ENCODE results near the gene WDR86.

Gene WDR86

DNA sequence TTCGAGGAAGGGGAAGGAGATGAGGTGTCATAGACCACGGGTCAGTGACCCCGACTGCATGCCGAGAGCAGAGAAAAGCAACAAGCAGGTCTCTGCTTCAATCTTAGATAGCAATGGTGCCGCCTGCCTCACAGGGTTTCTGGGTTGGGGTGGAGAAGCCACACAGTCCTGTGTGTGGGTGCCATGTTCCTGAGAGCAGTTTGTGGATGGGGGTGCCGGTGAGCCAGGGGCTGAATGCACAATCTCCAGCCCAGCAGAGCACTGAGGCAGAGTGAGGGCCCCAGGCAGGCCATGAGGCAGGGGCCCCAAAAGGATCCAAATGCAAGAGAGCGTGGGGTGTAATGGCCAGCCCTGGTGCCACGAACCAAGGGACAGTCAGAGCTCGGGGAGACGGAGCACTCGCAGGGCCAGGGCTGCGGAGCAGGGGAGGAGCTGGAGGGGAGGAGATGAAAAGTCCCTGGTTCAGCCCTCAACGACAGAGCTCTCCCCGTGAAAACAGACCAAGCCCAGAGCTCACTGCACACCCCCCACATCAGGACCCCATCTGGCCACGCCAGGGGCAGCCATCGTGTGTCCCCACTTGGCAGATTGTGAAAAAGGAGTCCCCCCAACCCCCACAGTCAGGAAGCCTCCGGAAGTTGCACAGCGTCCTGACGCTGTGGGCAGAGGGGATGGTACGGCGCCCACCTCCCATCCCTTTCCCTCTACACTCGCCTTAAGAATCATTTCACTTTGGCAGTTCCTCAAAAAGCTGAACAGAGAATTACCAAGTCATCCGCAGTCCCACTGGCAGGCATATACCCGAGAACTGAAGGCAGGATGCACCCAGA lies 19.9 kb downstream of the WDR86 start:
- no peak for DNase-seq

DNA sequence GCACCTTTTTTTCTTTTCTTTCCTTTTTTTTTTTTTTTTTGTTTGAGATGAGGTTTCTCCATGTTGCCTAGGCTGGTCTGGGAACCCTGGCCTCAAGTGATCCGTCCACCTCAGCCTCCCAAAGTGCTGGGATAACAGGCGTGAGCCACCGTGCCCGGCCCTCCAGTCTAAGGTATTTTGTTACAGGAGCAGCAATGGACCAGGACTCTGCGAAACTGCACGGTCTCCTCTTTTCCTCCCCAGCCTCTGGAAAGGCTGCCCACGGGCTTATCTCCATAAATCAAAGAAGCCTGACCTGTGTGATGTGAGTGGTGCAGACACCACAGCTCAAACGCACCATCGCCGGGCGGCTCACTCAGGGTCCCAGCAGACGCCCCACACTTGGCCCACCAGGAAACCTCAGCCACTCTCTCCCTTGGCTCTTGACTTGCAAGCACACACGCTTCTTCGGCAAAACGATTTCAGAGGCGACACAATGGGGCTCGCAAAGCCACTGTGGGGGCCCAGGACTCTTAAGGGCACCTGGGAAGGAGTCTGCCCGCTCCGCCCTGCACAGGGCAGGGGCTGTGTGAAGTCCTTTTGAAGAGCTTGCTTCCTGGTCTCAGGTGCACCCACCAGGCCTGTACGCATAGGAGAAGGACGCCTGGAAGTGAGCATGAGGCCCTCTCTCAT lies 20.6 kb downstream of the WDR86 start:
- no peak for DNase-seq

DNA sequence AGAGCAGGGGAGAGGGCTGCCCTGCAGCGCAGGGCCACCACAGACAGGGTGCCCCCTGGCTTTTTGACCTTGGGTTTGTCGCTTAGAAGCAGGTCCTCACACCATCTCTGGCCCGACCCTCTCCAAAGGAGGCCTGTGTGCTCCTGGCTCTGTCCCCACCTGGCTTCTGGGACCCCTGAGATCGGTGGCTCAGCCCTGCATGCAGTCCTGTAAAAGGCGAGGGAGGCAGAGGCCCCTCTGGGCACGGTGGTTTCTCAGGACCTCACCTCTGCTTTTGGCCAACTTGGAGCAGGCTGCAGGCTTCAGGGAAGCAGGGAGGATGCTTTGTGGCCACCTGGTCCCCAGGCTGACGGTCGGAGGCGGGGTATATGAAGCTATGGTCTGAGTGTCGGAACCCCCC lies 21.4 kb downstream of the WDR86 start:
- no peak for DNase-seq

DNA sequence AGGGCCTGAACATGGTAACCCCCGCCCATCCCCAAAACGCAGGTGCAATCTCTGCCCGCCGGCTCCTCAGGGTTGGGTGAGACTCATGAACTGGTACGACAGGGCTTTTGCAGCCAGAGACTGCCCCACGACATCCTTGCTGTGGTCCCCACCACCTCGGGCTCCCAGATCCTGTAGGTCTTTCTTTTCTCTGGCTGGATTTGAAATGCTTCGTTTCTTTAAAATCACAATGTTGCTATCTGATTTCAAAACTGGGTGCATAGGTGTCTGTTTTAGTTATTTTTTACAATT lies 21.9 kb downstream of the WDR86 start:
- DNase-seq = no peak

DNA sequence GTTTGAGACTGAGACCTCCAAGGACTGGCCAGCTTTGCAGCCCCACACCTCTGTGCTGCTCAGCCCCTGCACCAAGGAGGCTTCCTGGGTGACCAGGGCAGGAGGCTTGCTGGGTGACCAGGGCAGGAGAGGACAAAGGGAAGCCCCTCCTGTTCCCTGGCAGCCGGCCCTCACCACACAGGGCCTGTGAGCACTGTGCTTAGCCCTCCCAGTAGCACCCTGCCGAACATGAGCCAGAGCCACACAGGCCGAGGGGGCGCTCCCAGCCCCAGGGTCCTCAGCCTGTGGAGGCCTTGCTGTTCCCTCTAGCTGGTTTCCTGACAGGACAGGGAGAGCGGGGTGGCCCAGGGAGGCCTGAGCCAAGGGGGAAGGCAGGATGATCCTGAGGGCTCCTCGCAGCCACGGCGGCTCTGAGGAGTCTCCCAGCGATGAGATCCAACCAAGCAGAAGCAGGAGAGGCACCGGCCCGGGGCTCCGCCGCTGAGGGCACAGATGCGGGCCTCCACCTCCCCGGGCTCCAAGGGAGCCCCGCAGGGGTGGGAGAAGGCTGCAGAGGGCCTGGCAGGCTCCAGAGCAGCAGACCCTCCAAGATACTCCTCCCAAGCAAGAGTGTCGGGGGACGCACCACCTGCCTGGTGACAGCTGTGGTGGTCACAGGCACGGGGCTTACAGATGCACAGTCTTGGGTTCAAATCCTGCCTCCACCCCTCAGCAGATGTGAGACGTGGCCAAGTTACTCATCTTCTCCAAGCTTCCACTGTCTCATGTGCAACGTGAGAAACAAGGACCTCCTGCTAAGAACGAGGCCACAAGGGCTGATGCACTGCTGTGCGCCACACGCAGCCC lies 22.5 kb downstream of the WDR86 start:
- DNase-seq = peak; percentile 12

DNA sequence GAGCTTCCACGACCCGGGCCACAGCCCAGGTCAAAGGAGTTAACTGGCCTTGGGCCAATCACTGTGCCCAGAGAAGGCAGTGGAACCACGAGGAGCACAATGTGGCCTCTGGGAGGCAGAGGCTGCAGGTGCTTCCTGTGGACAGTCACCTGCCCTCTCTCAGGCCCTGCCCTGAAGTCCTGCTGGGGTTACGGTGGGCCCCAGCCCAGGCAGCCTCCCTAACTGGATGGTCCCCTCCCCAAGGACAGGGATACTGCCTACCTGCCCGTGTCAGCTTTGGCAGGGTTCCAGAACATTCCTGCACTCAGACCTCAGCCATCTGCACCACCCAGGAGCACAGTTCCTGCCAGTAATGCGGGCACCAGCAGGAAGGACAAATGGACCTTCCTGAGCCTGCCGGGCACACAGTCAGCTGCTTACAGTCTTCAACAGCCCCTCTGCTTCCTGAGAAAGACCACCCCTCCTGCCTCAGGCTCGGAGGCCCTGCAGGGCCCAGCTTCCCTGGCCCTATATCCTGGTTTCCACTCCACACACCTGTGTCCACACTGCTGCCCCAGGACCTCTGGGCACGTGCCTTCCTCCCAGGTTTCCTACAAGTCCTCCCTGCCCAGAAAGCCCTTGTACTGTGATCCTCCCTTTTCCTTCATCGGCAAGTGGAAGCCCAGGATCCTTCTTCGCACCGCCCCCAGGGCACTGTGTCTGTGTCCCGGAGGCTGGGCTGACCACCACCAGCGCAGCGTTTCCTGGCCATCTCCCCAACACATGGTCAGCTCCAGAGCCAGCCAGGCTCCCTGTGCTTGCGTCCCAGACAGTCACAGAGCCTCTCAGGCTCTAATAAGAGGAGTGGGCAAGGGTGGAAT lies 23.3 kb downstream of the WDR86 start:
- no peak for DNase-seq

DNA sequence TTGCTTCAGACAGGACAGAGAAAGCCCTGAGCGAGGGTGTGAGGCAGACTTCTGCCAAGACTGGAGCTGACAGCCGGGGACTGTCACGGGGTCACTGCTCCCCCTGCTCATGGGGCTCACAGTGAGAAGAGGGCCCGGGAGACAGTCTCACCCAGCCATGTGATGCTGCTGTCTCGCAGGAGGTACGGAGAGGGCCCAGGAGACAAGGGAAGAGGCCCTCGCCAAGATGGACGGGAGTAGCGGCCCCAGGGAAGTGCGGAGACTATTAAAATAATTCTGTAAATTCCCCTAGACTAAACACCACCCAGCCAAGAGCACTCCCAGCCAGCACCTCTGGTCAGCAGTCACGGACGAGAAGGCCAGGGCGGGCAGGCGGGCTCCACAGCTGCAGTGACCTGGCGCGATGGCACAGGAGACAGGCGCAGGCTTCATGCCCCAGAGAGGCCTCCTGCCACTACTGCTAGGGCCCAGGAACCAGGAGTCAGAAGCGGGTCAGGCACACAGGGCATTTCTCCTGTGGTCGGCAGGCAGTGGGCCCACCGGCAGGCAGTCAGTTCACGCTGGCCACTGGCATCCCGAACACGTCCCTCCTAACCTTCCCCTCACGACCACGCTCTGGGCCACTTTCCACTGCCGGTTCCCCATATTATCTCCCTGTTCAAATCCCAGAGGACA lies 24.1 kb downstream of the WDR86 start:
- DNase-seq = no peak

DNA sequence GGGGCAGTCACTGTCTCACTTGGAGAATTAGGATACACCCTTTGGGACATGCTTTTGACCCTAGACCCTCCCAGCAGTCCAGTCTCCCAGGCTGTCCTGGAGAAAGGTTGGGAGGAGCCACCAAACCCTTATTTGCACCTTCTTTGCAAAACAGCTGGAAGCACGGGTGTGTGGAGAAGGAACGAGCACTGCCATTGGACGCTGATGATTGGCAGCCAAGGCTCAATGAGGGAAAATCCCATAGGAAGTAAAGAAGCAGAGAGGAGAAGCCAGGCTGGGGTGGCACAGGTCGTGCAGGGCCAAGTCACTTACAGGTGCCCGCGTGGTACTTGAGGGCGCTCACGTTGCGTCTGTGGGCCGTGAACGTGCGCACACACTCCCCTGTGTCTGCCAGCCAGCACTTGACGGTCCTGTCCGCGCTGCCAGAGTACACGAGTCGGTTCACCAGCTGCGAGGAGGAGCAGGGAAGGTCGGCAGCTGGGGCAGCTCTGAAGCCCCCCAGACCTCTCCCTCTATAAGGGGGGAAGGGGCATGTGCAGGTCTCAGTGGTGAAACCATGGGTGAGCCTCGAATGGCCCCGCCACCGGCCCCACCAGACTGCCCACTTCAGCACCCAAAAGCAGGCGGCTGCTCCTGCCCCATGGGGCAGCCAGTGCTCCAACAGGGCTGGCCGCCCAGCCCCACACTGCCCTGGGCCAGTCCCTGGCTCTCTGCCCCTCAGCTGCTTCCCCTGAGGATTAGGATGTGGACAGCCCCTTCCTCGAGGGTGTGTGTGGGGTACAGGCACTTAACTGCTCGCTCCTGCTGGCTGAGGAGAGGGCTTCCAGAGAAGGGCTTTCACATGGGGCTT lies 24.8 kb downstream of the WDR86 start:
- DNase-seq = no peak

DNA sequence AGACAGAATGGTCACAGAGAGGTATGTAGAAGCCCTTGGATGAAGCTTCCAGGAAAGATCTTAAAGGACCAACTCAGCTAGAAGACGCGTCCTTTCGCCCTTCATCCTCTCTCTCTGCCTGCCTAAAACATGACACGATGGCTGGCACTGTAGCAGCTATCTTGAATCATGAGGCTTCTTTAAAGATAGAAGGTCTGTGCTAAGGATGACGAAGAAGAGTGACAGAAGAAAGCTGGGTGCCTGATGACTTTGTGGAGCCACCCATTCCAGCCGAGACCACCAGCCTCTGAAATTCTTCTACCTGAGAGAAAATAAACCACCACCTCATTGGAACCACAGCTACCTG lies 25.5 kb downstream of the WDR86 start:
- no peak for DNase-seq

DNA sequence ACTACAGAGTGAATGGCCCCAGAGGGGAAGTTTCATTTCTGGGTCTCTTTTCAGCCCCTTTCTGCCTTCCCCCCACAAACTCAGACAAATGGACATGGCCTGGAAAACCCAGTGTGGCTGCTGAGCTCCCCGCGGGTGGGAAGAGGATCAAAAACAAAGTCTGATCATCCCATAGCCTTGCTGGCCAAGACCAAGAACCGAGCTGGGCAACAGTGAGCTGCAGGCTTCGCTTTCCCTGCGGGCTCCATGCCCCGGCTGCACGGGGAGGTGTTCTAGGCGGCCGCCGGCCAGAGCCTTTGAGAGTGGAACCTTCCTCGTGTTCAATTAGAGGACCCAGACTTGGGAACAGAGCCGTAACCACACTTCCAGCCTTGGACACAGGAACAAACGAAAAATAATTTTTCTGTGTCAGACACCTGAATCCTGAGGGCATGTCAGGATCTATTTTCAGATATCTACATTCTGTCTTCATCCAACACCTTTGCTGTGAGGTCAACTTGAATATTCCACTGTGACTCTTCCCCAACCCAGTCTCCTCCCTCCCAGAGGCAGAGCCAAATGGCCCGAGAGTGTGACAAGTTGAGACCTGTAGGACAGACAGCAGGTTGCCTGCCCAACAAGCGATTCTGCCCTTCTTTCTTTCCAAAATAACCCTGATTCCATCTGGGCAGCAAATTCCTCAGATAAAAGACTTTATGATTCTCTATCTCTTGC lies 26.0 kb downstream of the WDR86 start:
- no peak for DNase-seq

DNA sequence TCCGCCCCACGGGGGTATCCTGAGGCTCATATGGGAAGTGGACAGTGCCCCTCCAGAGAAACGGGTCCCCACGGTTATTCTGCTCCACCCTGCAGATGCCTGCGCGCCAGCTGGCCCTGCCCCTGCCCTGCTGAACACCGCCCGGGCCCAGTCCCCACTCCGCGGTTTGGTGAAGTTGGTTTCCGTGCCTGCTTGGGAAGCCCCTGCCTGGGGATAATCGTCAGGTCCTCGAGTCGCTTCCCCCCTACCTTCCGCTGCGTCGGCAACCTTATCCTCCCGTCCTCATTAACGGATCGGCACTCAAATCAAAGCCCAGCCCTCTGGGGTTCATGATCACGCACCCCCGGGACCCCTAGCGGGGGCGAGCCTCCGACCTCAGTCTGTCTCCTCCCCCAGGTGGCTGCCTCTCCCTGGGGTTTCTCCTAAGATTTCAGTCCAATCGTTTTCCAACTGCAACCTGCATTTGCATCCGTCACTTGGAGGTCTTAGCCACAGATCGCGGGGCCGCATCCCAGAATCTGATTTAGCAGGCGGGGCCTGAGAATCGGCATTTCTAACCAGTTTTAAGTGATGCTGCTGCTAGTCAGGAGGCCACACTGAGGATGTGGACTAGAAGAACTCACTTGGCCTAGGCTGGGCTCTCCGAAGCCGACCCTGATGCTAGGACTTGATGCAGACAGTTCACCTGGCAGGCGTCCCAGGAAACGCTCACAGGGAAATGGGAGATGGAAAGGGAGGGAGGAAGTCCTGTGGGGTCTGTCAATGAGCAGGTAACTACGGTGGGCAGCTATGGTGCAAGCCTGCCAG lies 27.6 kb downstream of the WDR86 start:
- peak; percentile 26 for DNase-seq

DNA sequence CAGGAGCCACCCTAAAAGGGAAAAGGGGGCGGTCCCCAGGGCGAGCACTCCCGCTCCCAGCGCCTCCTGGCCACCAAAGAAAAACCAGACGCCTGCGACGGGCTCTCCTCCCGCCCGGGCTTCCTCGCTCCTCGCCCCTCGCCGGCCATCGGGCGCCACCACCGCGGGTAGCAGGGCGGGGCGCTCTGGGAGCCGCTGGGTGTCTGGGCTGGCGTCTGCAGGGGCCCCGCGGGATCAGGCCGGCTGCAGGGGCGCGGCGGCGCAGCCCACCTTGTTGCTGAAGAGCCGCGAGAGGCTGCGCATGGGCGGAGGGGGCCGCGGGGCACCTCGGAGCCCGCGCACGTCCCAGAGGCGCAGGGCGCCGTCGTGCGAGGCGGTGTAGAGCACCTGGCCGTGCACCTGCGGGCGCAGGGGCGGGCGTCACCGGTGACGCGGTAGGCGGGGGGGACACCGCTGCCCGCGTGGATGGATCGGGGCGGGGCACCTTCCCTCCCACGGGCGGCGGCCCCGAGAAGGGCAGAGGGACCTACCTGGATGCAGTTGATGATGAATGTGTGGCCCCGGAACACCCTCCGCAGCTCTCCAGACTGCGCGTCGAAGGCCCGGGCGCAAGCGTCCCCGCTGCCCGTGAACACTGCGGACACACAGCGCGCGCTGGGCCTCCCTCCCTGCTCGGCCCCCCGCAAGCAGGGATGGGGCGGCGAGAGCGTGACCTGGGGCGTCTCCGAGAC lies 28.3 kb downstream of the WDR86 start:
- DNase-seq = peak; percentile 39

DNA sequence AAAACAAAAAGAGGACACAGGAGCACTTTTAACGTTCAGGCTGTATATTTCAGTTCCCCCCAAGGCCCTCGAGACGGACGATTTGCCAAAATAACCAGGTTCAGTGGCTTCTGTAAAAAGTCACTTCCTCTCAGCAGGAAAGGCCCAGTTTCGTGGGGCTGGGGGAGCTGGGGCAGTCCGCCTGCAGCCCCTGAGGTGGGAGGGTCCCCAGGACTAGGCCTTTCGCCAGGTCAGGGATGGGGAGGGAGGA lies 28.8 kb downstream of the WDR86 start:
- DNase-seq = no peak

DNA sequence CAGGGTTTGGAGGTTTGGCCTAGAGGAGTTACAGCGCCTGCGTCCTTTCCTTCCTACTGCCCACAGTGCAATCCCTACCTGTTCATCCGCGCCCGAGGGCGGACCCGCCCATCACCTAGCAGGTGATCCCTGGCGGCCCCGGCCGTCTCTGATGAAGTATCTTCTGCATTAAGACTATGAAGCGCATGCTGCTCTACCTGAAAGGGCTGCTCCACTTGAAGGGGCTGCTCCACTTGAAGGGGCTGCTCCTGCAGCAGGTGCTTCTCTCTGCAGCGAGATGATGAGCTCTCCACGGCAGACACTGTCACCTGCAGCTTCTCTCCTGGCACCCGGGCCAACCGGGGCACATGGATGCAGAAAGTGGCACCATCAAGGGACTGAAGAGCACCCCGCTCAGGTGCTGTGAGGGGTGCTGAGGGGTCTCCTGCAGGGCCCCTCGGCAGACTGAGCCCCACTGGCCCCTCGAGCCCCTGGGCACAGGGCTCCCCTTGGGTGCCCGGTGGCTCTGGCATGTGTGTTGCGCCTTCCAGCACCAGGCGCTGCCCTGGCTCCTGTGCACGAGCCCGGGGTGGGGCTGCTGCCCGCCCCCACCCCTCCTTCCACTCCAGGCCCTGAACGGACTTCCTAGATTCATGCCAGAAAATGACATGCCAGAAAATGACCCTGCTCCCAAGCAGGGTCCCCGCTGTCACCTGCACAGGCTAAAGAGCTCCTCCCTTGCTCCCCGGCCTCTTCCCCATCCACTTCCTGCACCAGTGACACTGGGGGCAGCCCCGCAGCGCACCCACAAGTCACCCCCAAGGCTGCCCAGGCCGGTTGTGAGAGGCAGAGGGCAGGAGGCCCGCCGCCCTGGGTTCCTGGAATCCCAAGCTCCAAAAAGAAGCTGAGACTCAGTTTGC lies 29.4 kb downstream of the WDR86 start:
- no peak for DNase-seq

DNA sequence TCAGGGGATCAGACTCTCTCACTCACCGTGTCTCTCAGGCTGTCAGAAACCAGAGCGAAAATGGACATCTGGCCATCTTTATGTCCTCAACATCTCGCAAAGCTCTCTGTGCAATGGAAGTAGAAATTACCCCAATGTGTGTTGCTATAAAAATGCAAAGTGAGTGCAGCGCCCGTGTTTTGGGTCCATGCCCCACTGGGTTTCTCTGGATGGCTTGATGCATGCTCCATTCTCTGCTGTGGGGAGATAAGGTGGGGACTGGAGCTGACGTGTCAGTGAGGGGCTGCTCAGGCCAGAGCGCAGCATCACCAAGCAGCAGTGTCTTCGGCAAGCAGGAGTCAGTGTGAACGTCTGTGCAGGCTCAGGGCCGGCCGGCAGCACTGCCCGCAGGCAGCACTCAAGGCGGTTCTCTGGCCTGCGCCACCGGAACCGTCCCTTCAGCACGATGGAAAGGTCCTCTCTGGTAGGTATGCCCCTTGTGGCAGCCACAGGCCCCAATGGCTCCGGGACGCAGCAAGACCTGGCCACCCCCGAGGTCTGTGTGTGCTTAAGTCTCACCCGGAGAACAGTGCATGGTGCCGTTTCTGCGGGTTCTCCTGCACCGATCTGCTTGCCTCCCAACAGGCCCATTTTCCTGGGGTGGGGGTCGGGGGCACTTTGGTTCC lies 30.2 kb downstream of the WDR86 start:
- no peak for DNase-seq

DNA sequence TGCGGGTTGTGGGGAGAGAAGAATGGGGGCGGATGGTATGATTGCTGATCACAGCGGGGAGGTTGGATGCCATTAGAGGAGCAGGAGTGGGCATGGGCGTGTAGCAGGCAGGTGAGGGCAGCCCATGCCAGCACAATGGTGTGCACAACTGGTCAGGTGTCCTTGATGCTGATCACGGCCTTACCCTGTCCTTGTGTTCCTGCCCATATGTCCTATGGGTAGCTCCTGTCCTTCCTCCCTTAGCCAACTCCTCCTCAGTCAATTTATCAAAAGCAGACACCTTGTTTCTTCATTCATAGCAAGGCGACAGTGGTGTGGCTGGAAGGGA lies 30.7 kb downstream of the WDR86 start:
- no peak for DNase-seq

DNA sequence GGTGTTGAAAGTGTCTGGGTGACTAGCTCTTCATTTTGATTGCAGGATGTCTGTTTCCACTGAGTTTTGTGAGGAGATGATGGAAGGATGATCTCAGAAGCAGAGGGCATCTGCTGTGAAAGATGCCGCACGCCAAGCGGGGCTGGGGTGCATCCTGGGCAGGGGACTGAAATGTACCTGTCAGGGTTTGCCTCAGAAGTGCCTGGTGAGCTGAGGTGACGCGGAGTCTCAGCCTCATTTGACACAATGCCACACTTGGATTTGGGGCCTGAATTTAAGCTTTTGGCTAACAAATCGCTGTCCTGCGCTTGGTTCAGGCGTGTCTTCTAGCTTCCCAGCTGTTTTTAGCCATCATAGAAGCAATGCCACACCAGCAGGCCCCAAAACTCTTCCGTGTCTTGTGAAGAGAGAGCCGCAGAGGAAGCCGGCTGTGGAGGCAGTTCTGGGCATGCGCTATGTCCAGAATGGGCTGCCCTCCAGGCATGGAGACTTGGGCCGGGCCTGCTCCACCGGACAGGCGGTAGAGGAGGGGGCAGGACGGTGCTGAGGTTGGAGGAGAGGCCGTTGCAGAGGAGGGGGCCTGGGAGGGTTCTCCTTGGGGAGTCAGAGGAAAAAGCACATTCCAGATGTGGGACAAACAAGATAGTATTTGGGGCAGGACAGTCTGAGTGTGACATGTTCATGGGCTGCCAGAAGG lies 31.2 kb downstream of the WDR86 start:
- no peak for DNase-seq
